ENCODE data around the gene SLC49A3. TPM values are rescaled to one million over a fixed set of nuclear protein-coding genes. Genes with fewer than 3 reads are reported as not detected.

Gene SLC49A3
- total and polyA plus RNA-seq, 10 of the 15 experiments (the other 5 are each of a cell fraction or from before 2014, with no cell fraction given) = 0.09 to 0.85 (median 0.18) TPM; not detected in 4

DNA sequence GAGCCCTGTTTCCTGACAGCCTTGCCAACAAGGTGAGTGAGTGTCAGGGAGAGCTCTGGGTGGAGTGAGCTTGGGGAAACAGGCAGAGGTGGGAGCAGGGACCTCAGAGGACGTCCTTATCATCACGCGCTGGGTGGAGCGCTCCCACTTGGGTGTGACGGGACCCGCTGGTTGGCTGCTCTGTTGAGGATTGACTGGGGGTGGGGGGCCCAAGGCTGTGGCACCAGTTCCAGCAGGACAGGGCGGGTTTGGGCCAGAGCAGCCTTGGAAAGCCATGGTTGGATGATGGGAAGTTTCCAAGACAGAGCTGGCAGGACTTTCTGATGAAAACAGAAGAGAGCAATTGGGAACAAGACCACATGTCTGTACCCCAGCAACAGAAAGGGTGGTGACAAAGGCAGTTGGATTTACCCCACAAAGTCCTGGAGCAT is 13.7 kb upstream of the SLC49A3 start:
- H3K27ac ChIP-seq (ENCODE audit: control insufficient read depth, insufficient read depth) = no peak overlapping the region
- TF ChIP-seq EED (IDR thresholded peaks at IDR 0.05; ENCODE audit: low read depth) (no peak), NR2C2 (IDR thresholded peaks at IDR 0.05; ENCODE audit: borderline replicate concordance, control insufficient read depth, insufficient read length, low read depth) (no peak), MEF2B (IDR thresholded peaks at IDR 0.05; ENCODE audit: partially characterized antibody, poor library complexity, severe bottlenecking) (no peak), DPF2 (IDR thresholded peaks at IDR 0.05) (no peak), BACH1 (IDR thresholded peaks at IDR 0.05; ENCODE audit: borderline replicate concordance) (no peak), EP300 (IDR thresholded peaks at IDR 0.05; ENCODE audit: borderline replicate concordance in 1 of 2, control insufficient read depth in 1 of 2, low read depth in 2 of 2, low read length in 2 of 2) (no peak), TCF3 (IDR thresholded peaks at IDR 0.05; ENCODE audit: borderline replicate concordance, insufficient read depth, low read depth, low read length) (no peak), MEF2A (IDR thresholded peaks at IDR 0.05; ENCODE audit: insufficient read depth, low read depth, low read length) (no peak)
- TF ChIP-seq, protein P1, sequence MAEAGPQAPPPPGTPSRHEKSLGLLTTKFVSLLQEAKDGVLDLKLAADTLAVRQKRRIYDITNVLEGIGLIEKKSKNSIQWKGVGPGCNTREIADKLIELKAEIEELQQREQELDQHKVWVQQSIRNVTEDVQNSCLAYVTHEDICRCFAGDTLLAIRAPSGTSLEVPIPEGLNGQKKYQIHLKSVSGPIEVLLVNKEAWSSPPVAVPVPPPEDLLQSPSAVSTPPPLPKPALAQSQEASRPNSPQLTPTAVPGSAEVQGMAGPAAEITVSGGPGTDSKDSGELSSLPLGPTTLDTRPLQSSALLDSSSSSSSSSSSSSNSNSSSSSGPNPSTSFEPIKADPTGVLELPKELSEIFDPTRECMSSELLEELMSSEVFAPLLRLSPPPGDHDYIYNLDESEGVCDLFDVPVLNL (IDR thresholded peaks at IDR 0.05; ENCODE audit: low read depth, low read length) = no peak
- TF ChIP-seq, protein P2, sequence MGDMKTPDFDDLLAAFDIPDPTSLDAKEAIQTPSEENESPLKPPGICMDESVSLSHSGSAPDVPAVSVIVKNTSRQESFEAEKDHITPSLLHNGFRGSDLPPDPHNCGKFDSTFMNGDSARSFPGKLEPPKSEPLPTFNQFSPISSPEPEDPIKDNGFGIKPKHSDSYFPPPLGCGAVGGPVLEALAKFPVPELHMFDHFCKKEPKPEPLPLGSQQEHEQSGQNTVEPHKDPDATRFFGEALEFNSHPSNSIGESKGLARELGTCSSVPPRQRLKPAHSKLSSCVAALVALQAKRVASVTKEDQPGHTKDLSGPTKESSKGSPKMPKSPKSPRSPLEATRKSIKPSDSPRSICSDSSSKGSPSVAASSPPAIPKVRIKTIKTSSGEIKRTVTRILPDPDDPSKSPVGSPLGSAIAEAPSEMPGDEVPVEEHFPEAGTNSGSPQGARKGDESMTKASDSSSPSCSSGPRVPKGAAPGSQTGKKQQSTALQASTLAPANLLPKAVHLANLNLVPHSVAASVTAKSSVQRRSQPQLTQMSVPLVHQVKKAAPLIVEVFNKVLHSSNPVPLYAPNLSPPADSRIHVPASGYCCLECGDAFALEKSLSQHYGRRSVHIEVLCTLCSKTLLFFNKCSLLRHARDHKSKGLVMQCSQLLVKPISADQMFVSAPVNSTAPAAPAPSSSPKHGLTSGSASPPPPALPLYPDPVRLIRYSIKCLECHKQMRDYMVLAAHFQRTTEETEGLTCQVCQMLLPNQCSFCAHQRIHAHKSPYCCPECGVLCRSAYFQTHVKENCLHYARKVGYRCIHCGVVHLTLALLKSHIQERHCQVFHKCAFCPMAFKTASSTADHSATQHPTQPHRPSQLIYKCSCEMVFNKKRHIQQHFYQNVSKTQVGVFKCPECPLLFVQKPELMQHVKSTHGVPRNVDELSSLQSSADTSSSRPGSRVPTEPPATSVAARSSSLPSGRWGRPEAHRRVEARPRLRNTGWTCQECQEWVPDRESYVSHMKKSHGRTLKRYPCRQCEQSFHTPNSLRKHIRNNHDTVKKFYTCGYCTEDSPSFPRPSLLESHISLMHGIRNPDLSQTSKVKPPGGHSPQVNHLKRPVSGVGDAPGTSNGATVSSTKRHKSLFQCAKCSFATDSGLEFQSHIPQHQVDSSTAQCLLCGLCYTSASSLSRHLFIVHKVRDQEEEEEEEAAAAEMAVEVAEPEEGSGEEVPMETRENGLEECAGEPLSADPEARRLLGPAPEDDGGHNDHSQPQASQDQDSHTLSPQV (IDR thresholded peaks at IDR 0.05) = no peak
- ChIA-PET CTCF (no interaction called here), SMC1A (ENCODE audit: uncharacterized antibody, unreplicated experiment) (no interaction called here), RAD21 (ENCODE audit: unreplicated experiment) (no interaction called here), POLR2A (no interaction called here)
- no TSS peak for BruUV-seq (replicated peaks)
- peaks cover 15% of the 10 kb centered on the region for H3K79me2 ChIP-seq (ENCODE audit: control insufficient read depth, insufficient read depth, low read length)
- H3K9ac ChIP-seq (ENCODE audit: control insufficient read depth, insufficient read depth, low read length) = no peak overlapping the region
- H3K27me3 ChIP-seq (replicated peaks in 1 of 2; ENCODE audit: control insufficient read depth in 2 of 2, insufficient read depth in 2 of 2, low read length in 1 of 2) = no peaks in the 10 kb centered on the region
- WGBS (ENCODE audit: insufficient coverage, insufficient replicate concordance, low lambda C conversion rate, missing lambda C conversion rate) = 61% methylated on average over 4 of the region's 7 CpGs
- ATAC-seq = no peak
- no peak overlapping the region for H2AFZ ChIP-seq (ENCODE audit: control insufficient read depth, low read depth, low read length)
- FAIRE-seq = no peak
- H3K4me1 ChIP-seq (ENCODE audit: control insufficient read depth, insufficient read depth, low read length) = peaks cover 8% of the 10 kb centered on the region
- in situ Hi-C loops (cut with MboI) (no loop called here), intact Hi-C loops (cut with micrococcal nuclease; ENCODE audit: unreplicated experiment) (no loop called here)
- H4K20me1 ChIP-seq (ENCODE audit: control insufficient read depth, insufficient read depth) = no peaks in the 10 kb centered on the region
- H3K9me3 ChIP-seq (replicated peaks; ENCODE audit: control insufficient read depth, insufficient read depth, low read length) = no peaks in the 10 kb centered on the region; the same call in 2 of the 3 replicates
- H3K4me3 ChIP-seq = no peak overlapping the region
- no peaks in the 10 kb centered on the region for H3K36me3 ChIP-seq (ENCODE audit: control insufficient read depth in 2 of 2, insufficient read depth in 2 of 2, low read length in 1 of 2)
- no peak overlapping the region for H3K4me2 ChIP-seq (ENCODE audit: control insufficient read depth, insufficient read depth)
- DNase-seq (ENCODE audit: low read depth, low spot score) = no peak

Data from GM12878 (cell line).